GM18519 (cell line): Measurements from ENCODE around the gene ZCCHC18.
A peak's percentile ranks its signal among the peaks of the same experiment; 100 is the strongest.

ENCODE experiments used
- ATAC-seq: cut with Tn5 transposase; IDR thresholded peaks from one replicate; pipeline ENCODE4 v1.9.1; 2021; ENCODE audit warnings: mild to moderate bottlenecking, moderate library complexity; ENCODE audit not compliant: unreplicated experiment, low FRiP score

The ZCCHC18 gene

DNA sequence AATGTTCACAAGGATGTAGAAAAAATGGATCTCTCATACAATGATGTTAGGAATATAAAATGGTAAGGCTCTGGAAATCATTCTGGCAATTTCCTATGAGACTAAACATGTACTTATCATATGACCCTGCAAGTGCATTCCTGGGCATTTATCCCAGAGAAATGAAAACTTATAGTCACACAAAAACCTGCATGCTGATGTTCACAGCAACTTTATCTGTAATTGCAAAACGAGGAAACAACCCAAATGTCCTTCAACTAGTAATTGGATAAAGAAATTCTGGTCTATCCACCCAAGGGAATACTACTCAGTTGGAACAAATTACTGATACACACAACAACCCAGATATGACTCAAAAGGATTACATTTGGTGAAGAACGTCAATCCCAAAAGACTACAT lies 14.5 kb downstream of the ZCCHC18 start:
- no peak for ATAC-seq

DNA sequence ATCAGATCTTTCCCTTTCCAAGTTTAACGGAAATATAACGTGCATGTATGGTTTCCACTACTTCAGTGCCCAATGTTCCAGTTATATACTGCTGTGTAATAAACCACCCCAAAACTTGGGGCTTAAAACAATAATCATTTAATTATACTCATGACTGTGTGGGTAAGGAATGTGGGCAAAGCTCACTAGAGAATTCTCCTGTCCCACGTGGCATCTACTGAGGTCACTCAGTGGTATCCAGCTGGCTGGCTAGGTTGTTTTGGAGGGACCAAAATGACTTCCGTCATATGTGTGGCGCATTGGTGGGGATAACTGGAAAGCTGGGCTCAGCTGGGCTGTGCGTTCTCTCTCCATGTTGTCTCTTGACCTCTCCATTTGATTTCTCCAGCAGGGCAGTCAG lies 18.5 kb downstream of the ZCCHC18 start:
- no peak for ATAC-seq

DNA sequence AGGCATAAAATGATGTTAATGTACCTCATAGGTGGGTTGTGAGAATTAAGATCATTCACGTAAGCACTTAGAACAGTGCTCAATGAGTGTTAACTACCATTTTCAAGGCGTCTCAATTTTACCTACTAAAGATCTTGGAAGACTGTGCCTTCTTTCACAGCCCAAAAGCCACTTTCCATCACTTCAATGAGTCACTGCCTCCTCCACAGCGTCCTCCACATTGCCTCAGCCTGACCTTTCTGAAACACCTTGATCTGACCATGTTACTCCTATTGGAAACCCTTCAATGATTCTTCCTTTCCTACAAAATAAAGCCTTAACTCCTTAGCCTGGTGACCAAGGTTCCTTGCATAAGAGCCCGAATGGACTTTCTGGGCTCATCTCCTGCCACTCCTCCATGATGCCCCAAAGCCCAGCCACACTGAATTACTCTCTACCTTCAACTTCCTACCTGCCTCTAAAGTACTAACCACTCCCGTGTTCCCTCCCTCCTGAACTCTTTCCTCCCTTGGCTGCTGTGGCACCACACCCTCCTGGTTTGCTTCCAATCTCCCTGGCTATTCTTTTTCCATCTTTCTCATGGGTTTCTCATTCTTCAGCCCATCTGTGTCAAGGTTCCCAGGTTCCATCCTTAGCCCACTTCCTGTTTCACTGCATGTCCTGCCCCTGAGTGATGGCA lies 22.4 kb downstream of the ZCCHC18 start:
- ATAC-seq = no peak

DNA sequence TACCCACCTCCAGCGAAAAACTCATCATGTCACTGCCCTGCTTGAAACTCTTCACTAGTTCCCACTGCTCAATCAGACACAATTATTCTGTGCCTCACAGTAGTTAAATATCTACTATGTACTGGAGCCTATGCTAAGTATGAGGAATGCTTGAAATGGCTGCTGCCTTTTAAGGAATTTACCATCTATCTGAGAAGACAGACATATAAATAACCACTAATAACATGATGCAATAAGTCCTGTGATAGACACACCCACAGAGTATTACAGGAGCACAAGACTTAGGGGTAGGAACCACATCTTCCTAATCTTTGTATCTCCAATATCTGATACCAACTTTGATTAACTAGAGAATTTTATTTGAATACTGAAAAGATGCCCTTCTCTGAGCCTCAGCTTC lies 23.4 kb downstream of the ZCCHC18 start:
- no peak for ATAC-seq

DNA sequence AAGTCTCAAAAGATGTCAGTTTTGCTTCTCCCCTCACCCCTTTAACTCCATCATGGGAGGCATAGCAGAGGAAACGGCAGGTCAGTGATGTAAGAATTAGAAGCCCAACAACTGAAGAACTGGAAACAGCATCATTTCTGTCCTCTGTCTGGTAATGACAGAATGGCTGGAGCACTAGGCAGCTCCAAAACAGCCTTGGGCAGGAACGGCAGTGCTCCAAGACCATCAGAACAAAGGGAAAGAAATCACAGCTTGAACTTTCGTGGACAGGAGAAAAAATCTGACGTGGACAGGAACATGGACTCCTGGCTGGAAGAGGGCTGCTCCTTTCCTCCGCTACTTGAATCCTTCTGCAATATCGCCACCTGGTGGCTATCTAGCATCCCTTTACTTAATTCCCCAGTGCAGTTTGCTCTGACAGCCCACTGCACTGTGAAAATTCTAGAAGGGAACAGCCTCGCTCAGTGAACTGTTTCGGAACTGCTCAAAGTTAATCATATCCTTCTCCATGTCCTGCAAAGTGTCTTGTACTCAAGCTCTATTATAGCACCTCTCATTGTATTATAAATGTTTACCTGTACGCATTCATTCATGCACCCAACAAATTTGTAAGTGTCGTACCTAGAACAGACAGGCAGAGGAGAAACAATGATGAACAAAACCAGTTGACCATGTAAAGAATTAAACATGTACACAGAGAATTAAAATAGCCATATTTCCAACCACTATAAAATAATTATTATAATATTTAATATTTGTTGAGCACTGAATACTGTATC lies 24.1 kb downstream of the ZCCHC18 start:
- peak; percentile 73 for ATAC-seq

DNA sequence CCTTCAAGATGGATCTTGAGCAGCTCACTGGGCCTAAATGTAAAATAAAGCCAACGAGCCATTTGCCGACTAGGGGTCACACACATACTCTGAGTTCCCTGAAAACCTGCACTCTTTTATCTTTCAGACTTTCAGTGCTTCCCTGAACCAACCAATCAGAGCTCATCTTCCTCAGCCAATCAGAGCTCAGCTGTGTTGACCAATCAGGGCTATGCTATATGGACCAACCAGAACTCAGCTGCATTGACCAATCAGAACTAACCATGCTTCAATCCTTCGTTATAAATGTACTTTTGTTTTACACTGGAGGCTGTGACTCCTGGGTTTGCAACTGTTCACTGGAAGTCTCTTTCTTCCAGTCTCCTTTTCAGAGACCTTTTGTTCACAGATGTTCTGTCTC lies 25.2 kb downstream of the ZCCHC18 start:
- ATAC-seq = no peak

DNA sequence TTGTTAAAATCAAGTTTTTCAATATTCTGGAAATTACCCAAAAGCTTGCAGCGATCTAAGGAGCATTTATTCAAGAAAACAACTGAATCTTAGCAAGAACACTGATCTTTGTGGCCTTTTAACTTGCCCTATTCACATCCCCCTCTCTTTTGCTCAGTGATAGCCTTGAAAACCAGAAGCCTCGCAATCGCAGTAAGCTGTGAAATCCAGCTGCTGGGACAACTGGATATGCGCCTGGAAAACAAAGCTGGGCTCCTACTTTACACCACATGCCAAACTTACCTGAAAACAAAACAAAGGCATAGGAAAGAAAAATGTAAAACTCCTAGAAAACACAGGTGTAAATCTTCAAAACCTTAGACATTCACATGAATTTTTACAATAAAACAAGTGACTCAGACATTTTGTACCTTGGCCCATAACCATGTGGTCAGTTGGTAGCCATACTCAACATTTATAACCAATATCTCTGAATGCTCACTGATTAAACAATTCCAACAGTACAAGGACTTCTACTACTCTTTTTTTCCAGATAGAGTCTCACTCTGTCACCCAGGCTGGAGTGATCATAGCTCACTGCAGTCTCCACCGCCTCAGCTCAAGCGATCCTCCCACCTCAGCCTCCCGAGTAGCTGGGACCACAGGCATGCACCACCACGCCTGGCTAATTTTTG lies 28.9 kb downstream of the ZCCHC18 start:
- no peak for ATAC-seq

DNA sequence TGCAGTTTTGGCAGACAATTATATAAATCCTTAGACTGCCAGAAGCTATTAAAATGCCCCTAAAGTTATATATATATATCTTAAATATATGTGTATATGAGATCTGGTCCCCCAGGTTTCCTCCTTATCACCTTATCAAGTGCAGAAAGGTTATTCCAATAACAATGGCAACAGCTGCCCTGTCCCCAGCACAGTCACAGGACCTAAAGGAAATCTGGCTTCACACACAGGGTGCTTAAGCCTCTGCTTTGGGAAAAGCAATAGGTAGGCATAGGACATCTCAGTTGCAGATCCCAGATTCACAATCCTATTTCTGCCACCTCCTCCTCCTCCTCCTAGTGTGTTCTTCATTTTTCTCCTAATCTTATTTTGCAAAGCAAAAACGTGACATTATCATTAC lies 38.7 kb downstream of the ZCCHC18 start:
- no peak for ATAC-seq

DNA sequence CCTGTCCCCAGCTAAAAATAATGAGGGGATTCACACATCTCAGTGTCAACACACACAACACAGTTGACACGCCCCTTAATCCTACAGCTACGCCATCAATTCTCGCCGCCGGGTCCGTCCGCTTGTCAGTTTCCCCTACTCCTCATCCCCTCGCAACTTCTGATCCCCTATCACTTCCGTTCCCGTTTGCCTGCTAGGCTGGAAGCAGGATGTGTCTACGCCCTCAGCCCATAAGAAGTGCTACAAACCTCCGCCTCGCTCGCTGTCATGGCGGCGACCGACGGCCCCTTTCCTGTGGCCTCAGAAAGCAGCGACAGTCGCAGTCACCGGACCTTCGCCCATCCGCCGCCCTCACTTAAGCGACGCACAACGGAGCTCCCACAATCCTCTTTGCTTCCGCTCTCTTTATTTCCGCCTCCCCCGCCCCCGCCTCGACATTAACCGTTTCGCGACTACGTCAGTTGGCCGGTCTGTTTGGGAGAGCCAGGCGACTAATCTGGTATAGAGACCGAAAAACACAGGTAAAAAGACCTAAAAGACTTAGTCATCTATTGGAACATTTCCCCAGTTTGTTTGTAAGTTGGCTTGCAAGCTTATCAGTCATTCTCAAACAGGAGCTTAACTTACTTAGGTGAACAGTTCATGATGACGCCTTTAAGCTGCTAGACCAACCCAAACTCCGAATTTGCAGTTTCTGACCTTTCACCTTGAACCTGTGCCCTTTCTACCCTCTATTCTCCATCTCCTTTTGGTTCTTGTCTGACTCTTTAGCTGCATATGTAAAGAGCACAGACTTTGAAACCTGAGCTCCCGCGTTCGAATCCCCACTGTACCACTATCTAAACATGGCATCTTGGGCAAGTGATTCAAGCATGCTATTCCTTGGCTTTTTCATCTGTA lies 44.6 kb downstream of the ZCCHC18 start, which contains the start of gene SLC25A53:
SLC25A53 (minus strand) TSS at position 380 of the 900 bp plus-strand sequence. CDS start 51,752 bp downstream, outside the sequence.
- ATAC-seq = peak; percentile 85
